T-helper 2 cell (primary cell): ENCODE measurements around the gene AGXT.

ENCODE experiments used
- DNase-seq, 5 experiments: peaks; one replicate each; pipeline versions ENCODE4 v3.0.0 to v3.0.0-alpha.2; 2012 to 2022

AGXT gene

DNA sequence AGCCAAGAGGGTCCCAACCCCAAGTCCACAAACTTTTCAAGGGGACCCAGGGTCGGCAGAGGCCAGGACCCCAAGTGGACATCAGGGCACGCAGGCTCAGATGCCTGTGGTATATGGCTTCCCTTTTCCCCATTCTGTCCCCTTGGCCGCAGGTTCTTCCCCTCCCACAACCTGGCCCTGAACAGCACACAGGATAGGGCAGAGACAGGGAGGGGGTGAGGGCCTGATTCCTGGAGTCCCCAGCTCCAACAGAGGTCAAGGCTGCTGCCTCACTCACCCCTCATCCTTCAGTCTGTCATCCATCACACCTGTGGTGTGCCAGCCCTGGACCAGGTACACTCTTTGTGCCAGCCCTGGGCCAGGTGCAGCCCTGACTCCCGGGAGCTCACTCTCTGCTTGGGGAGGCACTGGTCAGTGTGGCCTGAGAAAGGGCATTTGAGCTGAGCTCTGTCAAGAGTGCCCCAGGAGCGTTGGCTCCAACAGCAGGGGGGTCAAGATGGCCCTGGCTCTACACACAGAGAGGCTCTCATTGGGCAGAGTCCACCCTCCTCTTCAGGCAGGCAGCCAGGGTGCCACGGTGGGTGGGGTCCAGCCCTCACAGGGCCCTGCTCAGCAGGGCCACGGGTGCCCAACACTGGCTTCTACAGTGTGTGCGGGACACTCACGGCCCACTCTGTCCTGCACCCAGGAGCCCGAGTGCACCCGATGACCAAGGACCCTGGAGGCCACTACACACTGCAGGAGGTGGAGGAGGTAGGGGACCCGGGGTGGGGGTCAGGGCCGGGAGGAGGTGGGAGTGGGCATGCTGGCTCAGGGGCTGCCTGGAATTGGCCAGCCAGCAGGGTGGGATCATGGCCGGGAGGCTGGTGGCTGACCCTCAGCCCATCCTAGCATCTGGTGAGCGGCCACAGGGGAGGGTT lies 1.6 kb downstream of the AGXT start:
- DNase-seq, result no peak

DNA sequence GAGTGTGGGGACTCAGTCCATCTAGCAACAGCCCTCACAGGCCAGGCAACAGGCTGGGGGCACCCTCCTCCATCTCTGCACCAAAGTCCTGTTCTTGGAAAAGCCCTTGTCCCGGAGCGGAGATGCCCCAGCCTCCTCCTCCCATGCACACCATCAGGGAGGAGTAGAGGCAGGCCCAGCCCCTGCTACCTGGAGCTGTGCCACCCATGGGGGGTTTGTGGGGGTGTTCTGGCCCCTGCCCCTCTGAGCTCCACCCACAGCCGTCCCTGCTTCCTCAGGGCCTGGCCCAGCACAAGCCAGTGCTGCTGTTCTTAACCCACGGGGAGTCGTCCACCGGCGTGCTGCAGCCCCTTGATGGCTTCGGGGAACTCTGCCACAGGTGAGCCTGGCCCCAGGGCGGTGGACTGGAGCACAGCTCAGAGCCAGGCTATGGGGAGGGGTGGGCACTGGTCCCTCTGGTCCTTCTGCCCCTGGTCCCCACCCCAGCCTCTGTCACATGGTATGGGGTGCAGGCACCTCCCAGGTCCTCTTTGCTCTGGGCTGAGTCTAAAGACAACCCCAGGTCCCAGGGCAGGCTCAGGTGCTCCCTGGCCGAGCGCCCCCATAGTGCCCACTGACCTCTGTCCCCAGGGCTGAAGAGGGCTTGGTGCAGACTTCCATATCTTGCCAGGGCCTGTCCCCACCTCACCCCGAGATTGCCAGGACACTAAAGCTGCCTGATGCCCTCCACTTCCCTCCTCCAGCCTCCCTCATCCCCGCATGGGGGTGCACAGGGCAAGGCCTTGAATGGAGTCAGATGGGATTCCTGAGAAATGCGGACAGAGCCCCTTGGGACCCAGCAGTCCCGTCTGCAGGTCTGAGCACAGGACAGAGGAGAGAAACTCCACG lies 2.7 kb downstream of the AGXT start:
- DNase-seq, result no peak

DNA sequence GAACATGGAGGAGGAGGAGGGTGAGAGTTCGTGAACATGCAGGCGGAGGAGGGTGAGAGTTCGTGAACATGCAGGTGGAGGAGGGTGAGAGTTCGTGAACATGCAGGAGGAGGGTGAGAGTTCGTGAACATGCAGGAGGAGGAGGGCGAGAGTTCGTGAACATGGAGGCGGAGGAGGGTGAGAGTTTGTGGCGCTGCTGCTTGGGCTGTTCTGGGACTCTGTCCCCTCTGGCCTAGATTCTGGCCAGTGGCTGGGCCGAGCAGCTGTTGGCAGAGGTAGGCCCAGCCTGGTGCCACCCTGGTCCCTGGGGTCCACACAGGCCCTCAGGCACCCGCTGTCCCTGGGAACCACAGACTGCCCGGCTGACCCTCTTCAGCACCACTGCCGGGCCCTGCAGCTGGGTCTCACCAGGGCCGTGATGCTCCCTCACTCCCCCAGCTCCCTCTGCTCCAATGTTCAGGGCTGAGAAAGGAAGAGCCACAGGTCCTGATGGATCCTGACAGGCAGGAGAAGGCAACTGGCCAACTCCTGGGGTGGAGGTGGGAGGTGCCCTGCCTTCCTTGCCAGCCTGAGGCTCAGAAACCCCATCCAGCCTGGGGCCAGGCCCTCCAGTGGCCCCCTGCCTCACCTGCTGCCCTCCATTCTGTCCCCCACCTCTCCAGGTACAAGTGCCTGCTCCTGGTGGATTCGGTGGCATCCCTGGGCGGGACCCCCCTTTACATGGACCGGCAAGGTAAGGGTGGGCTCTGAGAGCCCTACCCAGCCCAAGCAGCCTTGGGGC lies 3.9 kb downstream of the AGXT start:
- no peak for DNase-seq

DNA sequence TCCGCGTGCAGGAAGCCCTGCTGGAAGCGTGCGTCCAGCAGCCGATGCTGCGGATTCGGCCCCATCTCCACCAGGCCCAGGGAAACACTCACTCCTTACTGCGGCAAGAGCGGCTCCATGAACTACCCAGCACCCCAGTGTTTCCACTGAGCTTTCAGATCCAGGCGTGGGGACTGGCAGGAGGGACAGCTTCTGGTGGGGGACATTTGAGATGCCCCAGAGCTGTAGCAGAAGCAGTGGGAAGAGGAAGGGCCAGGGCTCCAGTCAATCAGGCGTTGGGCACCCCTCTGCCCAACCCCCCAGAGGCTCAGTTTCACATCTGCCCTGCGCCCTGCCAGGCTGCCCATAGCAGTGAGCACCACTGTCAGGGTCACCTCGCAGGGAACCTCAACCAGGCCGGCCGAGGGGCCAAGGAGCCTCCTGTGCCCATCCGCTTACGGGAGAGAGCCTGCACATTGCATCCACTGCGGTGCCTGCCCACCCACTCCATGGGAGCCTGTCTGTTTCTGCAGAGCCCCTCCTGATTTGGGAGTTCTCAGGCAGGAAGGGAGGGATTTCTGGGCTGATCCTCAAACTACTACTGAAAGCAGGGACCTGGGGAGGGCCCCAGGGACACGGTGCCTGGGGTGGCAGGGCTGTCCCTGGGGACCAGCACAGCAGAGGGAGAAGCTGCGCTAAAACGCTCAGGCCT lies 4.6 kb downstream of the AGXT start:
- DNase-seq, result no peak

DNA sequence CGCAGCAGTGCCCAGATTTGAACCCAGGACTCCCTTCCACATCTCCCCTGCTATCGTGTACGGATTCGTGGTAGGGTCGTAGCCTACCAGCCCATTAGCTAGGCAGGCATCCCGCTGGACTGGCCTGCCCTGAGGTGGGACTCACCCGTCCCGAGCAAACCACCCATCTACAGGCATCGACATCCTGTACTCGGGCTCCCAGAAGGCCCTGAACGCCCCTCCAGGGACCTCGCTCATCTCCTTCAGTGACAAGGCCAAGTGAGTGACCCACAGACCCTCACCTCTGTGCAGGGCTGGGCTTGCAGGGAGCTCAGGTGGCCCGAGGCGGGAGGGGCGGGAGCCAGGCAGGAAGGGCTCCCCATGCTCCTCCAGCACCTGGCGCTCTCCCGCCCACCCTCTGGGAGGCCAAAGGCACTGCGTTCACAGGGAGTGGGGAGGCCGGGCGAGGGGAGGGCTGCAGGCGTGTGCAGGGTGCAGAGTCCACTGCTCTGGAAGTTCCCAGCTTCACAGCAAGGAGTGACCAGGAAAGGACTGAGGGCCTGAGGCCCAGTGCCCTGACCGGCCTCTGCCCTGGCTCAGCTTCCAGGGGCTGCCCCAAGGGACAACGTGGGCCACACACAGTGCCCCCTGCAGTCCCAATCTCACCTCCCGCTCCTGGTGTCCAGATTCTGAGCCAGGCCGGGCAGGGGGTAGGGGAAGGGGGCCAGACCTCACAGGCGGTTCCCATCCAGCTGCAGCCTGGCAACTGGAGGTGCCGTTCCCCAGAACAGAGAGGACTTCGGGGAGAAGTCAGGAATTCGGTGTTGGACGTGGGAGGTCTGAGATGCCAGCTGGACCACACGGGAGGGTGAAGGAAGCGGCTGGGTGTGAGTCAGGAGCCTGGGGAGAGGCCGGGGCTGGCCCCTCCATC lies 5.4 kb downstream of the AGXT start:
- no peak for DNase-seq

DNA sequence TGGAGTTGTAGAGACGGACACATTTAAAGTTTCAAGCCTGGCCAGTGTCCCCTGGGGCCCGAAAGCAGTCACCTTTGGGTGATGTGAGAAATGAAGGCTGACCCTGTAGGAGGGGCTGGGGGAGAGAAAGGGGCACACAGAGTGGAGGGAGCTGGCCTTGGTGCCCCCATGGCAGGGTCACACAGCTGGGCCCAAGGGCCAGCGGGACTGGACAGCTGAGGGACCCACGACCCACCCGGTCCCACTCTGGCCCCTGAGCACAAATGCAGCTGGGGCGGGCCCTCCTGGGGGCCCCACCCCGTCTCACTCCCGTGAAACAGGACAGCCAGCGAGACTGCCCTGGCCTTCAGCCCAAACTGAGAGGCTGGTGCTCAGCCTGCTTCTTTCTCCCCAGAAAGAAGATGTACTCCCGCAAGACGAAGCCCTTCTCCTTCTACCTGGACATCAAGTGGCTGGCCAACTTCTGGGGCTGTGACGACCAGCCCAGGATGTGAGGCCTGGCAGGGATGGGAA lies 6.1 kb downstream of the AGXT start:
- no peak for DNase-seq

DNA sequence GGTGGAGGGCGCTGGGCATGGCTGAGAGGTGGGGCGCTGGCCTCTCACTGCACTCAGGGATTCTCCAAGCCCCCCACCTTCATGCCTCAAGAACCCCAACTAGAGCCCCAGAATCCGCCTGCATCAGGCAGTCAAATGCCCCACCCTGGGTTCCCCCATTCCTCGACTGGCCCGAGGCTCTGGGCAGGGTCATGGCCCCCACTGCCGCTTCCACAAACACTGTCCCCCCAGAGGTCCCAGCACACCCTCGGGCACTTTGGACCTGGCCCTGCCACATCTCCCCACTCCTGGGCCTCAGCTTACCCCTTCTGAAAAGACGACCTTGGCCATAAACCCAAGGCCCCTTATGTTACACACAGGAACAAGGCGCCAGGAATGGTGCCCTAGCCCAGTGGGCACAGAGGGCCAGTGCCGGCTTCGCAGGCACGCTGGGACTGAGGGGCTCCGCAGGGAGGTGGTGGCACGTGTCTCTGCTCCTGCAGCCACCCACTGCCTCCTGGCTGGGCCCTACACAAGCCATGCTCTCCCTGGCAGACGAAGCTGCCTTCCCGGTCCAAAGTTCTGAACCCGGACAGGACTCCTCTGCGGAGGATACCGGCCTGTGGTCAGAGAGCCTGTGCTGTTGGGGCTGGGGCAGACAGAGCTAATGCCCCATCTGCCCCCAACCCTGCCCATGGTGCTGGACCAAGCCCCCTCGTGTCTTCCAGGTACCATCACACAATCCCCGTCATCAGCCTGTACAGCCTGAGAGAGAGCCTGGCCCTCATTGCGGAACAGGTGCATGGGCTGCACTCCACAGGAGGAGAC lies 6.8 kb downstream of the AGXT start:
- DNase-seq, result no peak

DNA sequence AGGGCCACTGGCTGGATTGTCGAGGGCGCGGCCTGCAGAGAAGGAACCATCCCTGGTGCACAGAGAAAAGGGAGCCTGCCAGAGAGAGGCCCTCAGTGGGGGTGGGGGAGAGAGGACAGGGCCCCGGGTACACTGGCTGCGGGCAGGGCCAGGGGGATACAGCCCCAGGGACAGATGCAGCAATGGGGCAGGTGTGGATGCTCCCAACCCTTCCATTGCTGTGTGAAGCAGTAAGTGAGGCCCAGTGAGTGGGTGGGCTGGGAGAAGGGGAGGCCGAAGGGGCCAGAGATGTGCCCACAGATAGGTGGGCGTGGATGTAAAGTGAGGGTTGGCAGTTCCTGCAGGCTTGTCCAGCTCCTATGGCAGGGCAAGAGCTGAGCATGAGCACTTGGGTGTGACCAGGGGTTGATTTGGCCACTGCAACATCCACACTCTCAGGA lies 7.4 kb downstream of the AGXT start:
- no peak for DNase-seq

DNA sequence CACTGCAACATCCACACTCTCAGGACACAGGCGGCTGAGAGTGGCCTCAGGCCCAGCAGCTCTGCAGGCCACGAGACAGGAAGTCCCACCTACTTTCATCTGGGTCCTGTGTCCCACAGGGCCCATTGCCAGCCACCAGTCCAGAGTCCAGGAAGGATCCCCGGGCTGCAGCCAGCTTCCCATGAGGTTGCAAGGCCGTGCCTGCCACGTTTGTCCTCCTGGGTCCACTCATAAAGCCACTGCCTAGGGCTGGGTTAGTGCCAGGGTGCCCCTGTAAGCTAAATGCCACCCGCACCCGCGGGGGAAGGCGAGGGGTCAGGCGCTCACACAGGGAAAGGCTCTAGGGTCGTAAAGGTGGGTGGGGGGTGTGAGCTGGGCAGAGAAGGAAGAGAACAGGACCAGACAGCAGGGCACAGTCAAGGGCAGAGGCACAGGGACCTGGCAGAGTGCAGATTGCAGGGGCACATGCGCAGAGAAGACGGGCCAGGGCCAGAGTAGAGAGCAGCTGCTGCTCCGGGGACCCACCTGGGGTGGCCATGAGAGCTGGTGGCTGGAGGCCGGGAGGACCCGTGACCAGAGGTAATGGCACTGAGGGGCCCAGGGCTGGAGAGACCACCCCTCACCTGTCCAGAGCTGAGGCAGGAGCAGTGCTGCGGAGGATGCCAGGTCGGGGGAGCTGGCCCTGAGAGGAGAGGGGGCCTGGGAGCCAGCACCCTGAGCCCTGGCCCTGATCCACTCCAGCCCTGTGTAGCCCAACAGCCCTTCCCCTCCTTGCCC lies 8.0 kb downstream of the AGXT start:
- no peak for DNase-seq

DNA sequence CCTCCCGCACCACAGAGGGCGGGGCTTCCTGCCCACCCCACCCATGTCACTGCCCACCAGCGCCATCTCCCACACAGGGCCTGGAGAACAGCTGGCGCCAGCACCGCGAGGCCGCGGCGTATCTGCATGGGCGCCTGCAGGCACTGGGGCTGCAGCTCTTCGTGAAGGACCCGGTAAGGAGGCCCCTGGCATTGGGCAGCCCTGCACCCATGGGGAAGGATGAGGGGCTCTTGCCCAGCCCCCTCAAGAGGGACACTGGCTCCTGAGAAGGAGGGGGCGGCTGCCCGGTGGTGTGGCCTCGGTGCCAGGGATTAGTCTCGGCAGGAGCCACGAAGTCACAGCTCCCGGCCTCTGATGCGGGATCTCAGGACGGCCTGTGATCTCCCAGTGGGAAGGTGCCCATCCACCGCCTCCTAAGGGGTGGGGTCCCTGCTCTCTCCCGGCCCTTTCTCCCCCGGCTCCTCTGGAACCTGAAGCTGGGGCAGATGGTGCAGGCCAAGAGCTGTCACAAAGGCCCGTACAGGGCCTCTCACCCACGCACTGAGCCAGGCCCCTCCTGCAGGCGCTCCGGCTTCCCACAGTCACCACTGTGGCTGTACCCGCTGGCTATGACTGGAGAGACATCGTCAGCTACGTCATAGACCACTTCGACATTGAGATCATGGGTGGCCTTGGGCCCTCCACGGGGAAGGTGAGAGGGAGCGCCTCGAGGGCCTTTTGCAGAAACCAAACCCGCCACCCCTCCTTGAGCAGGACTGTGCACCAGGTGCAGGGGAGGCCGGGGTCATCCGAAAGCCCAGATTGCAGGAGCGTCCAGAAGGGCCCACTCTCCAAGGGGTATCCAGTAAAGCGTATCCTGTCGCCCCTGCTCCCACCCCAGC lies 9.1 kb downstream of the AGXT start:
- no peak for DNase-seq

DNA sequence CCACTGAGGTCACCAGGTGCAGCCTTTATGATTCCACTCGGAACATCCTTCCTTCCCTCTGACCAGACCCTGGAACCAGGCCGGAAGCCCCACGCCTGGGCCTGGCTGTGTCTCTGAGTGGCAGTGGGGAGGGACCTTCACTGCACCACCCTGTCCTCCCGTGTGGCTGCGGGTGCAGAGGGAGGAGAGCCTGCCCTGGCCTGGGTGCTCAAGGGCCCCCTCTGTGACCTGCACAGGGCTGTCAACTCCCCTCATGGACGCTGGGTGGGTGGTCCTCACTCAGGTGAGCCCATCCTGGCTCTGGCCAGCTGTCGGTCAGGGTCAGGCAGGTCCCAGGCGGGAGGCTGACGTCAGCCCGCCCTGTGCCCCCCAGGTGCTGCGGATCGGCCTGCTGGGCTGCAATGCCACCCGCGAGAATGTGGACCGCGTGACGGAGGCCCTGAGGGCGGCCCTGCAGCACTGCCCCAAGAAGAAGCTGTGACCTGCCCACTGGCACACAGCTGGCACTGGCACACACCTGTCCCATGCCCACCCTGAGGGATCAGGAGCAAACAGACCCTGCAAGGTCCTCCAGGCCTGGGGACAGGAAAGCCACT lies 9.8 kb downstream of the AGXT start:
- DNase-seq, result no peak

DNA sequence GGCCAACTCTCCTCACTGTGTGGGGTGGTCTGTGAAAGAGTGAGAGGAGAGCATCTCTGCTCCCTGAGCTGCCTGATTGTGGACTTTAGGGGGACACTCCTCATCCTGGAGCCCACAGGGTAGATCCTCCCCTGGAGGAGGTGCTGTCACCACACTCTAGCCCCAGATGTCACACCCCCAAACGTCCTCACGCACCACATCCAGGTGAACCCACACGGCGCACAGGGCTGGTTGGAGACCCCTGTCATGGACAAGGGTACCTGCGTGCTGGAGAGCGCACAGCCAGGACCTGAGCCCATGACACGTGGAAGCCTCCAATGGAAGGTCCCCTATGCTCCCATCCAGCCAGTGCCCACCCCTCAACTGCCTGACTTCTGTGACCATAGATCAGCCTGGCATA lies 10.5 kb downstream of the AGXT start:
- no peak for DNase-seq

DNA sequence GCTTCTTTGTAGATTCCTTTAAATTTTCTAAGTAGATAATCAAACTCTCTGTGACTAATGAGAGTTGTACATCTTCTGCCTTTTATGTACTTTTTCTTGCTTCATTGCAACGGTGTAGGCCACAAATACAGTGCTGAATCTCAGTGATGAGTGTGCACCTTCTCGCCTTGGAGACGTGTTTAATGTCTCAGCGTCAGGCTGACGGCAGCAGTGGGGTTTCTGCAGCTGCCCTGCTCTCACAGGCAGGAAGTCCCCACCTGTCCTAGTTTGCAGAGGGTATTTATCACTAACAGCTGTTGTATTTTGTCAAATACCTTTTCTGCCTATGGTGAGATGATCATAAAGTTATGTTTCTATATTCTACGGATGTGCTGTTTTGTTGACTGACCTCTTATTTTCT lies 13.3 kb downstream of the AGXT start:
- no peak for DNase-seq

DNA sequence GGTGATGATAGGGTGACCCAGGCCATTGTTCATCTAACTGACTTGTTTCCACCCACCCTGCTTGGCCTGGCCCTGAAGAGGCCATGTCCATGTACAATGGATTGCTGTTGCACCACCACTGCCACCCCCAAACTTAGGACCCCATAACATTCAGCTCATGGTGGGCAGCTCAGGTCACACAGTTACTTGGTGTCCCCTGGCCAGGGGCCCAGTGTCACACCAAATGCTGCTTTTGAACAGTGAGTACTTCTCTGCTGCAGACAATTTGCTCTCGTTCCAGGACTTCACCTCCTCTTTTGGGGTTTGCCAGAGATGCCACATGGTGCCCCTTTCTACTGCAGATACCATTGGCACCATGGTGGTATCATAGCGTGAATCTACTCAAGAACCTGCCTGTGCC lies 15.6 kb downstream of the AGXT start:
- no peak for DNase-seq

DNA sequence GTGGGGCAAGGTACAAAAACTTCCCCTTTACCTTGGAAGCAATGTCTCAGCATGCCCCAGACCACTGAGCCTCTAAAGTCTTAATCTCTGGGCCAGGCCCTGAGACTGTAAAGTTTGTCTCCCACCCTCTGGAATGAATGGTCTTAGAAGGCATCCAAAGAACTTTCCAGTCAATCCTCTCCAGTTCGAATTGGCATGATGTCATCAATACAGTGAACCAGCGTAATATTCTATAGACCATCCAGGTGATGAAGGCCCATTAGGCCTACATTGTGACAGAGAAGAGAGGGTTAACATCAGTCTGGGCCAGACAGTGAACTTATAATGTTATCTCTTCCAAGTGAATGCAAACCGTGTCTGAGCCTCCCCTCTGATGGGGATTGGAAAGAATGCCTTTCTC lies 16.1 kb downstream of the AGXT start:
- no peak for DNase-seq

DNA sequence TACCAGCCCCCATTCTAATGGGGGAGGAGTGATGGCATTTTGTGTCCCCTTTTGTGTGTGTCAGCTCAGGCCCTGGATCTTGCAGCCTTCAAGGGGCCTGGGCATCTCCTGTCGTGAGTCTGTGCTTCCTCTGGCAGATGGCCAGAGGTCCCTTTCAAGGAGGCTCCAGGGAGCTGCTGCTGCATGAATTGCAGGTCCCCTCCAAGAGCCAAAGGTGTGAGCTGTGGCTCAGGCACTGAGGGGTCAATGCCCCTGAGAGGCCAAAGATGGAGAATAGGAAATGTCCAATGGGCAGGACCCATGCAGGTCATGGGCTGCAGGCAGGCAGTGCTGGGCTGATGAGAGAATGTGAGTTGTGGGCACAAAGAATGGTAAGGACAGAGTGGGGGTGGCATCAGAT lies 16.9 kb downstream of the AGXT start:
- no peak for DNase-seq

DNA sequence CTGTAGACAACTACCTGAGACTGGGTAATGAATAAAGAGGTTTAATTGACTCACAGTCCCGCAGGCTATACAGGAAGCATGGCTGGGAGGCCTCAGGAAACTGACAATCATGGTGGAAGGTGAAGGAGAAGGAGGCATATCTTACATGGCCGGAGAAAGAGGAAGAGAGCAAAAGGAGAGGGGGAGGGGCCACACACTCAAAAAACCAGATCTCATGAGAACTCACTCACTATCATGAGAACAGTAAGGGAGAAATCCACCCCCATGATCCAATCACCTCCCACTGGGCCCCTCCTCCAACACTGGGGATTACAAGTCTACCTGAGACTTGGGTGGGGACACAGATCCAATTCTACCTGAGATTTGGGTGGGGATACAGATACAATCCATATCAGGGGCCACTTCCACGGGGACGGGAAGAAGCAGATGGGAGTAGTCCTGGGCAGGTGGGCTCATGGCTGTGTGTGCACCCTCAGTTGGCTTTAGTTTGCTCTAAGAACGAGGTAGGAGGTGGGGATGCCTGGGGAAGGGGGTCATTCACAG lies 17.5 kb downstream of the AGXT start:
- DNase-seq, result no peak
